GF-D8 (cell line): ENCODE measurements around the gene SPARC.
"Not testable (repeated sequence)": the region's sequence is repeated elsewhere in the genome, so short reads cannot be mapped to it uniquely, and the experiment has no call there.

Experiments used
- DNase-seq: peaks from one replicate; lab custom pipeline; 2025; lab: John Stamatoyannopoulos, UW

The SPARC gene, protein sequence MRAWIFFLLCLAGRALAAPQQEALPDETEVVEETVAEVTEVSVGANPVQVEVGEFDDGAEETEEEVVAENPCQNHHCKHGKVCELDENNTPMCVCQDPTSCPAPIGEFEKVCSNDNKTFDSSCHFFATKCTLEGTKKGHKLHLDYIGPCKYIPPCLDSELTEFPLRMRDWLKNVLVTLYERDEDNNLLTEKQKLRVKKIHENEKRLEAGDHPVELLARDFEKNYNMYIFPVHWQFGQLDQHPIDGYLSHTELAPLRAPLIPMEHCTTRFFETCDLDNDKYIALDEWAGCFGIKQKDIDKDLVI

DNA sequence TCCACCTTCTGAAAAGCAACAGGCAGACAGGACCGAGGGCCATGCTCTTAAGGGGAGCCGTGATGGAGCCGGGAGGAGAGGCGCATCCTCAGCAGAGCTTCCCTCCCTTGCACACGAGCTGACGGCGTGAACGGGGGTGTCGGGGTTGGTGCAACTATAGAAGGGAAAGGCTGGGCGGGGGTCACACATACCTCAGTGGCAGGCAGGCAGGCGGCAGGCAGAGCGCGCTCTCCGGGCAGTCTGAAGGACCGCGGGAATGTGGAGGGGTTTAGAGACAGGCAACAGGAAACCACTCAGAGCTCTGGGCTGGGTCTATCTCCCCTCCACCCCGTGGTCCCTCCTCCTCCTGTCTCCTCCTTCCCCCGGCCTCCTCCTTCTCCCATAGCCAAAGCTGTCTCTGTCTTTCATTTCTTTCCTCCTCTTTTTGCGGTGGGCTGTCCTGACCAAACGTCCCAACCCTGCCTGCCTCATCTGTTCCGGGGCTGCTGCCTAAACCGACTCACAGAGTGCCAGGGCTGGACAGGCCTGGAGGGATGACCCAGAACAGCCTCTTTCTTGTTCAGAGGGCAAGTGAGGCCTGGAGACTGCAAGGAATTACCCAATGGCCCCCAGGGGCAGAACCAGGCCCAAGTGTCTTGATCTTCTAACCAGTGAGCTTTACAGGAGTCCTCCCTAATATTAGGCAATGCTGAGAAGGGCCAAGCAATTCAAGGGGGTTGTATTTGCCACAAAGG lies at the start of gene SPARC:
SPARC (minus strand) TSS at position 242 of the 734 bp plus-strand sequence. CDS start 10,727 bp downstream, outside the sequence.
- DNase-seq, result no peak

DNA sequence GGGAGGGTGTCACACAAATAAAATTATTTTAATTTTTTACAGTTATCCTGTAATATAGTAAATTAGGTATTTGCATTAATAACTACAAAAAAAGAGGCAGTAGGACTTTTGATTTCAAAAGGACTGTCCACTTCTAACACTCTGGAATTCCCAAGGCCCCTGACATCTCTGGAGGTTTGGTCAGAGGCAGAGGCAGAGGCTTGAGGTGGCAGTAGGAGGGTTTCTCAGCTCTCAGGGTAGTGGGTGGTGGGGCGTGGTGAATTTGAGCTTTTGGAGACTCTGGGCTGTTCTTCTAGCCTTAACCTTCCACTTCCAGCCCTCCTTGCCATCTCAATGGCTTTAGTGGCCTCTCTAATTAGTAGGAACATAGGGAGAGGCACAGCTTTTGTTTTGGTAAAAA lies 48.9 kb upstream of the SPARC start:
- no peak for DNase-seq

DNA sequence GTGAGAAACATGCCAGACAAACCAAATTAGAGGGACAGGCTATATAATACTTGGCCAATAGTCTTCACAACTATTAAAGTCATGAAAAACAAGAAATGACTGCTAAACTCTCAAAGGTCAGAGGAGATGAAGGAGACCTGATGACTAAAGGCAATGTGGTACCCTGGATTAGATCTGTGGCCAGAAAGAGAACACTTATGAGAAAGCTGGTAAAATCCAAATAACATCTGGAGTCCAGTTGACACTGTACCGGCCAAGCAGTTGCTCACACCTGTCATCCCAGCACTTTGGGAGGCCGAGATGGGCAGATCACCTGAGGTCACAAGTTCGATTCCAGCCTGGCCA lies 47.3 kb upstream of the SPARC start:
- no peak for DNase-seq

DNA sequence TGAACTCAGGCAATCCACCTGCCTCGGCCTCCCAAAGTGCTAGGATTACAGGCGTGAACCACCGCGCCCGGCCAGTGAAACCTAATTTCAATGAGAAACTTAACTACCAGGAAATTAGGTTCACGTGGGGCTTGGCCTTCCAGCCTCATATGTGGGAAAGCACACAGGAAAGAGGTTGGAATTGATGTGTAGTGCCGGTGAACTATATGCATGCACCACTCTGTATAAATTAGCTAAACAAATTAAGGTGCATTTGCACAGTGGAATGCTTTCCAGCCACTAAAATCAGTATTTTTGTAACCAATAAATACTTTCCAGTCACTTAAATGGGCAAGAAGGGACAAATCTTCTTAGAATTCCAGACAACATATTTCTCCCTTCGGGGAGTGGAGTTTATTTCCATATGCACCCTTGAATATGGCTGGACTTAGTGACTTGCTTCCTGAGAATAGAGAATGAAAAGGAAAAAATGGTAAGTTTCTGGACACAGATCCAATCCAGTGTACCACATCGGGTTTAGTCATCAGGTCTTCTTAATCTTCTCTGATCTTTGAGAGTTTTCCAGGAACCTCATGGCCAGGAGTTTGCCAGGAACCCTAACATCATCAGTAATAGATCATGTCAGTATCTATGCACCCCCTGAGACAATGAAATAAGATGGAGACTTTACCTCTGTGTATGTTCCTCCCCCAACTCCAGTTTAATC lies 46.8 kb upstream of the SPARC start:
- DNase-seq, result no peak

DNA sequence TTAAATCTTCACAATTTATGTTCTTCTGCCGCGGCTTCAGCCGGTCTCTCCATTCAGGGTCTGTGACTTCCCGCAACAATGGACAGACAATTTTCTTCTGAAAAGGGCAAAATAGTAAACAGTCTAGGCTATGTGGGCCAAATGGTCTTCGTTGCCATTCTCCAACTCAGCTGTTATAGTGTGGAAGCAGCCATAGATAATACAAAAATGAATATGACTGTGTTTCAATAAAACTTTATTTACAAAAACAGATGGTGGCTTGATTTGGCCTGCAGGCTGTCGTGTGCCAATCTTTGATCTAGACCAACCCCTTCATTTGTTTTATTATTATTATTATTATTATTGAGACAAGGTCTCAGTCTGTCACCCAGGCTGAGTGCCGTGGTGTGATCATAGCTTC lies 43.7 kb upstream of the SPARC start:
- DNase-seq, result no peak

DNA sequence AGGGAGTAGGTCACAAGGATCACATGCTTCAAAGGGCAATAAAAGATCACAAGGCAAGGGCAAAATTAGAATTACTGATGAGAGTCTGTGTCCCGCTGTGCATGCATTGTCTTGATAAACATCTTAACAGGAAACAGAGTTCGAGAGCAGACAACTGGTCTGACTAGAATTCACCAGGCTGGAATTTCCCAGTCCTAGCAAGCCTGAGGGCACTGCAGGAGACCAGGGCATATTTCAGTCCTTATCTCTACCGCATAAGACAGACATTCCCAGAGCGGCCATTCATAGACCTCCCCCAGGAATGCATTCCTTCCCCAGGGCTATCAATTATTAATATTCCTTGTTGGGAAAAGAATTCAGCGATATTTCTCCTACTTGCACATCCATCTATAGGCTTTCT lies 42.9 kb upstream of the SPARC start:
- DNase-seq, result not testable (repeated sequence)

DNA sequence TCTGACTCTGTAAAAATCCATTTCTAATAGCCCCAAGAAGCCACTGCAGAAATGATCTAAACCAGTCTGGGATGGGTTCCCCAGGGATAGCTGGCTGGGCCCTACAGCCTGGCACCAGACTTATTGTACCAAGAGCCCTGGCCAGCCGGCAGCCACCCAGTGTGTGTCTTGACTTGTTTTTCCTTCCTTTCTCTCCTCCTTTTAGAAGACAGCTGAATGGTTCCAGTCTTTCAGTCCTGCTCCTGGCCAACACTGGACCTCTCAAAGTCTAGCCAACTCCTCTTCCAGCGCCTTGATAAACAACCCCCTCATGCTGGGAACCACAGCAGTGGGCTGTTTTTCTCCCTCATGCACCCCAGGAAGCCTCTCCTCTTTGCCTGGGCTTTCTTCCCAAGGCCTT lies 37.6 kb upstream of the SPARC start:
- DNase-seq, result no peak

DNA sequence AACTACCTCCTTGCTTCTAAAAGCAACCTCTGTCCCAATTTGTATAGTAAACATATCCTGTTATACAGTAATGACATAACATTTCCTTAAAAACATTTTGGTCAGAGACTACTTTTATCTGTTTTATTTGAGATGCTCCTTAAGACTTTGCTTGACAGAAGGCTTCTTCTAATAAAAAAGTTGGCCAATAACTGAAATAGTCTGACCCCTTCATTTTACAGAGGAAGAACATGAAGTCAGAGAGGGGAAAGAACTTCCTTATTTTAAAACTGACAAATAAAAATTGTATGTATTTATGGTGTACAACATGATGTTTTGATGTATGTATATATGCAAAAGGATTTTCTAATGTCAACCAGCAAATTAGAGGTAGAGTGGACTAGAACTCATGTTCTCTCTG lies 35.8 kb upstream of the SPARC start:
- DNase-seq, result peak; percentile 20

DNA sequence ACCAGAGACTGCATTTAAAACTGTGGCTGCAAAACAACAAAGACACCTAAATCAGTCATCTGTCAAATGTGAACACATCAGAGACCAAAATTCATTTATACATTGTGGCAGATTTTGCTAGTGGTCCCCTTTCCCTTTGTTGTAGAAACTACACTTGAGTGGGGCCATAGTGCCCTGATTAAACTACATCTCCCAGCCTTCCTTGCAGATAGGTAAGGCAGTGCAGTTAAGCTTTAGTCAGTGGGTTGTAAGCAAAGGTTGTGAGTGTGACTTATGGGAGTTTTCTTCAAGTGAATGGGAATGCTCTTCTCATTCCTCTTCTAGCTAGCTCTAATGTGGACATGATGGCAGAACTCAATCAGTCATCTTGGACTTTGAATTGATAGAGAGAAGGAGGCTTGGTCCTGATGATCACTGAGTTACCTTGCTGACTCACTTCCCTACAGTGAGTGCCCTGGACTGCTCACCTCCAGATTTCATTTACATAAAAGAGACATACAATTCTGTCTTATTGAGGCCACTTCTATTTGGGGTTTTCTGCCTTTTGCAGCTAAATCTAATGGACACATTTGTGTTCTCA lies 35.2 kb upstream of the SPARC start:
- DNase-seq, result no peak

DNA sequence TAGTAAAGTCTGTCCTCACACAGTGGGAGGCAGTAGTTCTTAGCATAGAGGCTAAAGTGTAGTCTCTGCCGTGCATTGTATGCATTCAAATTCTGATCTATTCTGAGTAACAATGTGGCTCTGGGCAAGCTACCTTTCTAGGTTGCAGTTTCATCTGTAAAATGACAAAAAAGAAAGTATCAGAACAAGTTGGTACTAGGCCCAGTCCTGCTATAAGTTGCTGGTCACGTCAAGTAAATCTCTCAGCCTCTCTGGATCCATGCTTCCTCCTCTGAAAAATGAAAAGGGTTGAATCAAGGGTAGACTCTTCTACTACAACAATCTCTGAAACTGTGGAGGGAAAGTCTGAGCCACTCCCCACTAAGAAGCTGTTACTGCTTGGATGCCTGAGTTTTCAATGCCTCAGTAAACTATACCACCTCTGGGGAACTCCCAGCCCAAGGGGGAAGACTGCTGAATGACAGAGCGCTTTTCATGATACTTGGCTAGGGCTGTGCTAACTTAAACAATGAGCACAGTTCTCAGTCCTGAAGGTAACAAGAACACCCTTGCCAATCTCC lies 34.5 kb upstream of the SPARC start:
- DNase-seq, result no peak

DNA sequence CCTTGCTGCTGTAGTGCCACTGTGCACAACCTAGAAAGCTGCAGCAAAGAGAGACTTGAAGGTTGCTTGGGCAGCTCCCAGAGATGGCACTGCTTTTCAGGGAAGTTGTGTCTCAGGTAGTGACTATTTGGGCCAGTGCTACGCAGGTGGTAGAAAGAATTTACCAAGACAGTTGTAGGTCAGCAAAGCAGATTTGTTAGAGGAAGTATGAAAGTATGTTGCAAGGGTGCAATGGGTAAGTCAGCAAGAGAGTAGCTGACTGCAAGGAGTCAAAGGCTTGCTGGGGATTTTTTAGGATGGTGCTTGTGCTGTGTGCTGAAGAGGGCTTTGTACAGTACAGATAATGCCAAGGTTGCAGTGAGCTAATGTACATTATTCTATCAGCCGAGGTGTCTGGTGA lies 33.5 kb upstream of the SPARC start:
- no peak for DNase-seq

DNA sequence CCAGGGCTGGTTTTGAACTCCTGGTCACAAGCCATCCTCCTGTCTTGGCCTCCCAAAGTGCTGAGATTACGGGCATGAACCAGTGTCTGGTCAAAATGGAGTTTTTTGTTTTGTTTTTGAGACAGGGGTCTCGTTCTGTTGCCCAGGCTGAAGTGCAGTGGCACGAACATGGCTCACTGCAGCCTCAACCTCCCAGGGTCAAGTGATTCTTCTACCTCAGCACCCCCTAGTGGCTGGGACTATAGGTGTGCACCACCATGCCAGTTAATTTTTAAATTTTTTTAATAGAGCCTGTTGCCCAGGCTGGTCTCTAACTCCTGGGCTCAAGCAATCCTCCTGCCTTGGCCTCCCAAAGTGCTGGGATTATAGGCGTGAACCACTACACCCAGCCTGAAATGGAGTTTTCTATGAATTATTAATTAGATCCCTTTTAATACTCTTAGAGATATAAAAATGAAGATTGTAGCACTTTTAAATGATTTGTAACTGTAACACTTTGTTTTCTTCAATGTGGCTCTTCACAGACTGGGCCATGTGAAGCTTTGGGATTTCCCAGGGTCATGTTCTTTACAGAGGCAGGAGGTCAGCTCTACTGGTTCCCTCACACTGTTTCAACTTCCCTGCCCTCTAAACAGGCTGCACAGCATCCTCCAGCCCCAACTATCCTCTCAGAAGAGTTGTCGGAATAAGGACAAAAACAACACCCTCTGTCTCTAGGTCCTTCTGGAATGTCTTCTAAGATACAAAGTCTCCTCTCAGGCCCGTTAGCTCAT lies 32.7 kb upstream of the SPARC start:
- DNase-seq, result no peak

DNA sequence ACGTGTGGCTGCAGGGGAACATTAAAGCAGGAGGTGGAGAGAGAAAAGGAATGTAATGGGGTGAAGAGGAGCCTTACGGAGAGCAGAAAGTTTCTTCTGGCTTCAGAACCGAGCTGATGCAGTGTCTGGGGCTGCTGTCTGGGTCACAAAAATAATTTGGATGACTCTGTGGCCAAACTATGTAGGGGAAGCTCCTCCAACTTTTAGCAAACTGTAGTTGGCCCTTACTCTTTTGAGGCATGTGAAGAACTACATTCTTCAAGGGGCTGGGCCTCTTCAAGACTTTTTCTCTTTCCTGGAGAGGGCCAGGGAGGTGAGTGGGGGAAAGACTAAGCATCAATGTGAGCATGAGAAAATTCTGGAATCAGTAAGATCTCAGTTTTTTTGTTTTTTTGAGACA lies 31.9 kb upstream of the SPARC start:
- no peak for DNase-seq

DNA sequence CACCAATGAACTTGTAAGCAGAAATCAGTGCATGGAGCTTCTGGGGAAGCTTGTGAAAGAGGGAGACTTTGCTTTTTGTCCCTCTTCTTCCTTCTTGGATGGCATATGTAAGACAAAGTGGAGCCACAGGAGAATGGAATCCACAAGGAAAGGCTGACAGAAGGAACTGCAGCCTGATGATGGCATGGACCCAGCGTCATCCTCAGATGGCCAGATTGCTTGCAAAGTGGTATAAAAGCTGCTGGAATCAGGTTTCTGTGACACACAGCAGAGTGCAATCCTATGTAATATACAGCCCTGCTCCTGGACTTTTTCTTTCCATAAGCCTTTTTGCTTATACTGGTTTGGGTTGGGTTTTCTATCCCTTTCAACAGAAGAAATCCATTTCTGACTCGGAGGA lies 31.4 kb upstream of the SPARC start:
- DNase-seq, result no peak

DNA sequence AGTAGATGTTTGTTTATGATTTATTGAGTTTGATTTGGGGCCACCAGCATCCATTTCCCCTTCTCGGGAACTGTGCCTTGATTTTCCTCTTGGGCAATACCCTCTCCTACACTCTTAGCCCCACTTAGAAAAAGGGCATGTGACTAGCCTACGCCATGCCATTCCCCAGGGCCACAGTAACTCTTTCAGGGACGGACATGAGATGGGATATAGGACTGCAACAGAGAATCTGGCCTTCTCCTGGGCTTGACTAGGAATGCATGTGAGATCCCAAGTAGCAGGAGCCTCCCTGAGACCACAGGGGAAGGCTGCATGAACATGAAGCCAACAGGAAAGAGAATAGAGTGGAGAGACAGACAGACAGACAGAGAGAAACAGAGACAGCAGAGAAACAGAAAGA lies 30.7 kb upstream of the SPARC start:
- no peak for DNase-seq

DNA sequence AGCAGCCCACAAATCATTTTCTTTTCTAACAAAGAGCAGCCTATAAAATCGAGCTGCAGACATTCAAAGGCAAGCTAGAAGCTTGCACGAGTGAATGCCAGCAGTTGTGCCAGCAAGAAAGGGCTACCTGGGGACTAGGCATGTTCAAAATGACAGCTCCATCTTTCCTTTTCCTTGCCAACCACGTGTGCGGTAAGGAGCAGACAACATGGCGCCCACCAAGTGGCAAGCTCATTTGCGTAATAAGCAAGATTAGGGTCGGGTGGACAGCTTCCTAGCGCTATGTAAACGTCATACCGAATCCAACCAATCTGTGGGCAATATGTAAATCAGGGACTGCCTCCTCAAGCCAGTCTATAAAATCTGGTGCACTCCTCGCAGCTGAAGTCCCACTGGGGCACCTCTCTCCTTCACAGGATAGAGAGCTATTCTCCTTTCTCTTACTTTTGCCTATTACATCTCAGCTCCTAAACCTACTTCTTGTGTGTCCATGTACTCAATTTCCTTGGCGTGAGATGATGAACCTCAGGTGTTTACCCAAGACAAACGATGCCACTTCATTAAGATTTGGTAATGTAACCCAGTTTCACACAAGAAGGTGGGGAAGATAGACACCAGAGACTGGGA lies 22.5 kb upstream of the SPARC start:
- DNase-seq, result no peak

DNA sequence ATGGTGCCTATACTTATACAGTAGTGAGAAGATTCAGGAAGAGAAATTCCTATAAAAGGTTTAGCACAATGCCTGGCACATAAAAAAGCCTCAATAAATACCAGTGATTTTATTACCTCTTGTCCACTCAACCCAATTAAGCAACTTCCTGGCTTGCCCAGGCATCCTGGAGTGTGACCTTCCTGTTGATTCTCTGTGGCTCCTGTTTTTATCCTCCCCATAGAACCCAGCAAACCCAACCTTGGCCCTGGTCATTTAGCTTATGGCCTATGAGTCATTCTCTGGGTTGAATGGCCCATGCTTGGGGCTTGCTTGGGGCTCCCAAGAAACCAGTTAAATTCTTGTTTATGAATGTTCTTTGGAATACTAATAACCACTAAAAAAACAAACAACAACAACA lies 21.4 kb upstream of the SPARC start:
- no peak for DNase-seq

DNA sequence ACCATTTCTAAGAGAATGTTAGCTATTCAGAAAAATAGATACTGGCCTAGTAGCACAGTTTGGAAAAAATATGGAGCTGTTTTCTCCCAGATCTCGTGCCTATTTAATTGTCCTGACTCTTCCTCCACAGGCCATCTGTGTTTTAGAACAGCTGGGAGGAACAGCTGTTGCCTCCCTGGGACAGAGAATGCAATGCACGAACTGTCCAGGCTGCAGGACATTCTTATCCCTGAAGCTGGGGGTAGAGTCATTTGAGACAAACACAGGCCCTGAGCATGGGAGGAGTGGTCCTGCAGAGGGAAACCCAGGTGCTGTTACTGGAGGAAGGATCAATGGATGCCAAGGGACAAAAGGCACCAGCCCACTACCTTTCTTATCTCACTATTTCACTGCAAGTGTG lies 20.9 kb upstream of the SPARC start:
- no peak for DNase-seq

DNA sequence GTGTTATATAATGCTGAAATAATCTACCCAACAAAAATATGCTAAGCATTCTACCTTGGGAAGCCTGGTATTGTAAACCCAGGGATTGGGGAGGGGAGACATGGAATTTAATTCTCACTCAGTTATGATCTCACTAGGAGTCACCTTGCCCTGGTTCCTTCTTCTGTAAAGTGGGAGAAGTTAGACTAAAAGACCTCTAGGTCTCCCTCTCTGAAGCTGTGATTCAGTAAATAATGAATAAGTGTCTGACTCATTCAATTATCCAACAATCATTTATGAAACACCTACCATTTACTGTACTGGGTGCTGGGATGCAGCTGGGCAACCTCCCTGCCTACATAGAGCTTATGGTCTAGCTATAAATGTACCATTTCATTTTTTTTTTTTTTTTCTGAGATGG lies 20.2 kb upstream of the SPARC start:
- no peak for DNase-seq

DNA sequence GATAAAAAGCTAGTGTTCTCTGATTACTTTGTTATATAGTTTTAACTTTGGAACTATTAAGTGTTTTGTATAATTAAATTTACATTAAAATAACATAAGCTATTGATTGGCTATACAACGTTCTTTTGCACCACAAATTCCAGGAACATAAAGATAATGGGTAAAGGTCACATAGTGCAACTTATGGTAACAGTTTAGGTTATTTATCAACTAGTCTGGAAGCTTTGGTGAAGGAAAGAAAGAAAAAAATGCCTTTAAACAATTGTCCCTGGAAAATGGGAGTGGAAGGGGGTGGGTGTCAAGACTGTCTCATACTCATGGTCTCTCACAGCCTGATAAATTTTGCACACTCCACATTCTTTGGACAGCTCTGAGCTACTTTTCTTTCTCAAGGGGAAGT lies 17.1 kb upstream of the SPARC start:
- DNase-seq, result no peak

DNA sequence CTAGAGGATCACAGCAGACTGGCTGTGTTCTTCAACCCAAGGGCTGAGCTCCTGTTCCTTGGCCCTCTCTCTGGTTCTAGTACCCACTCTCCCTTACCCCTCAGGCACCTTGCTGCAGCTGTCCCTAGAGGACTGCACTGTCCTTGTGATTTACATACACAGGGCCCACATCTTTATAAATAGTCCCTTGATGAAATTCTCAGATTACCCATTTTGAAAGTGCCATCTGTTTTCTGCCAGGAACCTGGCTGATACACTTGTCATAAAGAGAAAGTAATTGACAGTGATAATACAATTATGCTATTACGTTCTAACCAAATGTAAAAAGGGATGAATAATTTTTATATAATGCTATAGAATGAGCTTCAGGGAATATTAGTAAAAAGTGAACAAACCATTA lies 16.5 kb upstream of the SPARC start:
- no peak for DNase-seq
